Neural cell (in vitro differentiated cells): ENCODE data around the gene MDH2. TPM values are rescaled to one million over a fixed set of nuclear protein-coding genes. Genes with fewer than 3 reads are reported as not detected.

ENCODE experiments used
- H2AFZ ChIP-seq: fragments of 200-600, 300-800 bp; sonication (generic), shearing (Covaris generic); 2 replicates; pipeline ENCODE4 v1.6.0; 2014; ENCODE audit warnings: low read depth, mild to moderate bottlenecking, antibody characterized with exemption, low read length, moderate library complexity
- H3F3A ChIP-seq: fragments of 200-600 bp; shearing (Covaris generic); 2 replicates; pipeline ENCODE4 v1.6.1; 2016; ENCODE audit warnings: mild to moderate bottlenecking, moderate library complexity, mixed read lengths, antibody characterized with exemption, low read length; ENCODE audit not compliant: insufficient read depth, poor library complexity, severe bottlenecking
- H3K27ac ChIP-seq: fragments of 200-600, 300-800 bp; sonication (generic), shearing (Covaris generic); 2 replicates; pipeline ENCODE4 v1.5.1; 2014; ENCODE audit warnings: mild to moderate bottlenecking, low read length, moderate library complexity
- H3K27me3 ChIP-seq: fragments of 300-800, 200-600 bp; sonication (generic), shearing (Covaris generic); 2 replicates; pipeline ENCODE4 v1.6.0; 2014; ENCODE audit warnings: mild to moderate bottlenecking, low read depth, low read length, moderate library complexity; ENCODE audit not compliant: insufficient read depth
- H3K36me3 ChIP-seq: fragments of 300-800, 200-600 bp; sonication (generic), shearing (Covaris generic); 2 replicates; pipeline ENCODE4 v1.5.1; 2014; ENCODE audit warnings: mild to moderate bottlenecking, antibody characterized with exemption, low read length, moderate library complexity; ENCODE audit not compliant: insufficient read depth
- H3K4me2 ChIP-seq: fragments of 300-800, 200-600 bp; sonication (generic), shearing (Covaris generic); 2 replicates; pipeline ENCODE4 v1.6.0; 2014; ENCODE audit warnings: mild to moderate bottlenecking, low read length
- H3K4me3 ChIP-seq: fragments of 300-800, 200-600 bp; sonication (generic), shearing (Covaris generic); 2 replicates; pipeline ENCODE4 v1.5.1; 2014; ENCODE audit warnings: mild to moderate bottlenecking, low read length, moderate library complexity
- H3K79me2 ChIP-seq: fragments of 200-600 bp; shearing (Covaris generic); replicated peaks from 2 replicates; pipeline ENCODE4 v1.6.0; 2014; ENCODE audit warnings: mild to moderate bottlenecking, low read length, moderate library complexity; ENCODE audit not compliant: insufficient read depth
- H3K9ac ChIP-seq: fragments of 300-800, 200-600 bp; sonication (generic), shearing (Covaris generic); 2 replicates; pipeline ENCODE4 v1.6.1; 2016; ENCODE audit warnings: mild to moderate bottlenecking, low read length, mixed read lengths
- H3K9me2 ChIP-seq: fragments of 200-600 bp; shearing (Covaris generic); 2 replicates; pipeline ENCODE4 v1.6.1; 2016; ENCODE audit warnings: mild to moderate bottlenecking, low read length, mixed read lengths; ENCODE audit not compliant: insufficient read depth
- H3K9me3 ChIP-seq: fragments of 200-600, 300-800 bp; sonication (generic), shearing (Covaris generic); 2 replicates; pipeline ENCODE4 v1.6.1; 2016; ENCODE audit warnings: mild to moderate bottlenecking, mixed run types, low read length, moderate library complexity, mixed read lengths
- H4K20me1 ChIP-seq: fragments of 200-600 bp; shearing (Covaris generic); 2 replicates; pipeline ENCODE4 v1.6.1; 2016; ENCODE audit warnings: mild to moderate bottlenecking, mixed run types; ENCODE audit not compliant: insufficient read depth
- EP300 ChIP-seq: fragments of 450-650 bp; conservative IDR thresholded peaks from 2 replicates; pipeline ENCODE4 v1.6.1; 2014; ENCODE audit warnings: antibody characterized with exemption, mild to moderate bottlenecking, moderate library complexity; ENCODE audit not compliant: poor library complexity, severe bottlenecking
- EZH2 ChIP-seq: fragments of 200-600, 300-800 bp; shearing (Covaris generic), sonication (generic); IDR thresholded peaks from 2 replicates; pipeline ENCODE4 v1.6.1; 2014; ENCODE audit warnings: antibody characterized with exemption, low read length, borderline replicate concordance, mild to moderate bottlenecking; ENCODE audit not compliant: insufficient read depth, poor library complexity, severe bottlenecking
- MXI1 ChIP-seq: fragments of 450-650 bp; conservative IDR thresholded peaks from 2 replicates; pipeline ENCODE4 v1.6.1; 2014; ENCODE audit warnings: antibody characterized with exemption, mild to moderate bottlenecking; ENCODE audit not compliant: poor library complexity, severe bottlenecking
- POLR2AphosphoS5 ChIP-seq: IDR thresholded peaks from 2 replicates; pipeline ENCODE4 v1.6.1; 2012
- RAD21 ChIP-seq: fragments of 450-650 bp; conservative IDR thresholded peaks from 2 replicates; pipeline ENCODE4 v1.6.1; 2014; ENCODE audit warnings: antibody characterized with exemption, mild to moderate bottlenecking, moderate library complexity
- SMC3 ChIP-seq: fragments of 450-650 bp; conservative IDR thresholded peaks from 2 replicates; pipeline ENCODE4 v1.6.1; 2014; ENCODE audit warnings: antibody characterized with exemption, mild to moderate bottlenecking, moderate library complexity; ENCODE audit not compliant: poor library complexity
- TAF1 ChIP-seq: IDR thresholded peaks from 2 replicates; pipeline ENCODE4 v1.6.1; 2012; ENCODE audit warnings: low read depth
- polyA plus RNA-seq: library from polyadenylated mRNA; depleted of rRNA; stranded (reverse); fragments of >200 nt; gene quantifications from 2 replicates; pipeline ENCODE4 v1.2.3, GENCODE V29; 2014
- TF ChIP-seq, protein P1 (sequence below): IDR thresholded peaks from 2 replicates; pipeline ENCODE4 v1.6.1; 2012; ENCODE audit warnings: borderline replicate concordance
- TF ChIP-seq, protein P2 (sequence below): fragments of 450-650 bp; IDR thresholded peaks from 2 replicates; pipeline ENCODE4 v1.5.1; 2014; ENCODE audit warnings: antibody characterized with exemption, mild to moderate bottlenecking, moderate library complexity; ENCODE audit not compliant: poor library complexity, severe bottlenecking

Gene MDH2
- polyA plus RNA-seq, 1 donor from 2014 or later: 60.5 TPM

DNA sequence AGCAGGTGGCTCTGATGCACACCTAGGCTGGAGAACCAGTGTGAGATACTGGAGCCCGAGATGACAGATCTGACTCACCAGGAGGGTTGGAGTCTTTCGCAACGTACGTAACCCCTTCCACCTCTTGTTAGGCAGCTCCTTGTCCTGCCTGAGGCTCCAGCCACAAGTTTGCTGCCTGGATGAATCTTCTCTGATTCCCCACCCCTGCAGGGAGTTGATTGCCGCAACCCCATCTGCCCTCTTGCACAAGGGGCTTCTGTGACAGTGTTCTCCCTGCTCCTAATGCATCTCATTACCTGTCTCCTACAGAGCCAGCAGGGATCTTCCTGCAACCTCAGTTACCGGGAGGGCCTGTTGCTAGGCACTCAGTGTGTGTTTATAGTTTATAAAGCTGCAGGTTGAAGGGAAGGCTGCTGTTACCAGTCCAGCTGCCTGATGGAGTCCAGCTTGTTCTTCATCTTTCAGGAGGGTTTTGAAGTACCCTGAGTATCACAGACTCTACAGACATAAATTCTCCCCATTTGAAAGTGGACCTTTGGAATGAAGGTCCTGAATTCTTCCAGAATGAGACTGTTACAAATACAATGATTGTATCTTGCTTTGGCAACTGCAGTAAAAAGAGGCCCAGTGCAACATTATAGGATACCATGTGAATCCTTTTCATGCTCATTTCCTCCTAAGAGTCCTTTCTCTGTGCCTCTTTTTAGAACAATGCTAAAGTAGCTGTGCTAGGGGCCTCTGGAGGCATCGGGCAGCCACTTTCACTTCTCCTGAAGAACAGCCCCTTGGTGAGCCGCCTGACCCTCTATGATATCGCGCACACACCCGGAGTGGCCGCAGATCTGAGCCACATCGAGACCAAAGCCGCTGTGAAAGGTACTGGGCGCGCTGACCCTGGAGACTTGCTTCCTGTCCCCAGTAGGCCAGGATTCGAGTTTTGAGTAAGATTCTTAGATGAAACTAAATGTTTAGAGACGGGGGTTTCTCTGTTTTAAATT lies 6.5 kb downstream of the MDH2 start:
- Histone ChIP-seq H3K9ac (peak overlapping the region; percentile 39), H2AFZ (no peak overlapping the region), H3K9me2 (no peaks in the 10 kb centered on the region), H3K27ac (peak overlapping the region; percentile 77), H4K20me1 (no peaks in the 10 kb centered on the region), H3K79me2 (peaks cover 12% of the 10 kb centered on the region), H3K9me3 (no peaks in the 10 kb centered on the region), H3K4me3 (peak overlapping the region; percentile 50), H3K36me3 (no peaks in the 10 kb centered on the region), H3K27me3 (no peaks in the 10 kb centered on the region), H3K4me2 (peak overlapping the region; percentile 27), H3F3A (no peaks in the 10 kb centered on the region)
- no peak for TF ChIP-seq SMC3
- peak; percentile 15 for TF ChIP-seq RAD21
- peak; percentile 41 for TF ChIP-seq POLR2AphosphoS5
- peak; percentile 30 for TF ChIP-seq EP300
- TF ChIP-seq EZH2: no peak
- TF ChIP-seq MXI1: peak; percentile 34
- TF ChIP-seq, protein P1, sequence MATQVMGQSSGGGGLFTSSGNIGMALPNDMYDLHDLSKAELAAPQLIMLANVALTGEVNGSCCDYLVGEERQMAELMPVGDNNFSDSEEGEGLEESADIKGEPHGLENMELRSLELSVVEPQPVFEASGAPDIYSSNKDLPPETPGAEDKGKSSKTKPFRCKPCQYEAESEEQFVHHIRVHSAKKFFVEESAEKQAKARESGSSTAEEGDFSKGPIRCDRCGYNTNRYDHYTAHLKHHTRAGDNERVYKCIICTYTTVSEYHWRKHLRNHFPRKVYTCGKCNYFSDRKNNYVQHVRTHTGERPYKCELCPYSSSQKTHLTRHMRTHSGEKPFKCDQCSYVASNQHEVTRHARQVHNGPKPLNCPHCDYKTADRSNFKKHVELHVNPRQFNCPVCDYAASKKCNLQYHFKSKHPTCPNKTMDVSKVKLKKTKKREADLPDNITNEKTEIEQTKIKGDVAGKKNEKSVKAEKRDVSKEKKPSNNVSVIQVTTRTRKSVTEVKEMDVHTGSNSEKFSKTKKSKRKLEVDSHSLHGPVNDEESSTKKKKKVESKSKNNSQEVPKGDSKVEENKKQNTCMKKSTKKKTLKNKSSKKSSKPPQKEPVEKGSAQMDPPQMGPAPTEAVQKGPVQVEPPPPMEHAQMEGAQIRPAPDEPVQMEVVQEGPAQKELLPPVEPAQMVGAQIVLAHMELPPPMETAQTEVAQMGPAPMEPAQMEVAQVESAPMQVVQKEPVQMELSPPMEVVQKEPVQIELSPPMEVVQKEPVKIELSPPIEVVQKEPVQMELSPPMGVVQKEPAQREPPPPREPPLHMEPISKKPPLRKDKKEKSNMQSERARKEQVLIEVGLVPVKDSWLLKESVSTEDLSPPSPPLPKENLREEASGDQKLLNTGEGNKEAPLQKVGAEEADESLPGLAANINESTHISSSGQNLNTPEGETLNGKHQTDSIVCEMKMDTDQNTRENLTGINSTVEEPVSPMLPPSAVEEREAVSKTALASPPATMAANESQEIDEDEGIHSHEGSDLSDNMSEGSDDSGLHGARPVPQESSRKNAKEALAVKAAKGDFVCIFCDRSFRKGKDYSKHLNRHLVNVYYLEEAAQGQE: no peak

DNA sequence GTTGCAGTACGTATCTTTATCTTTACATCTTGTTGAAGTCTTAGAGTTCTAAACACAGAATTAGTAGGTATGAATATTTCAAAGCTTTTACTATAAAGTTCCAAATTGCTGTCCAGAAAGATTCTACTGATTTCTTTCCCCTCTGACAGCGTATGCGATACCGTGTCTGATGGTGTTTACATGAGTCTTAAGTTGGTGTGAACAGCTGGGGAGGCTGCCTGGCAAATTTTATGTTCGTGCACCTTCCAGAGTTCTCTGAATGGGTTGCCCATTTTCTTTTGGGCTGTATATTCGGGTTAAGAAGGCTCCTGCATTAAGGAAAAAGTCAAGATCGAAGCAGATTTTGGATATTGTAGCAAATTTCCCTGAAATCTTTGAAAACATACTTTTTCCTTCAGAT lies 8.3 kb downstream of the MDH2 start:
- Histone ChIP-seq H2AFZ (no peak overlapping the region), H4K20me1 (no peaks in the 10 kb centered on the region), H3K36me3 (no peaks in the 10 kb centered on the region), H3F3A (no peaks in the 10 kb centered on the region), H3K27me3 (no peaks in the 10 kb centered on the region), H3K9me2 (no peaks in the 10 kb centered on the region), H3K4me3 (no peak overlapping the region), H3K79me2 (no peaks in the 10 kb centered on the region), H3K4me2 (no peak overlapping the region), H3K9ac (no peak overlapping the region), H3K27ac (no peak overlapping the region), H3K9me3 (no peaks in the 10 kb centered on the region)
- TF ChIP-seq, protein P2, sequence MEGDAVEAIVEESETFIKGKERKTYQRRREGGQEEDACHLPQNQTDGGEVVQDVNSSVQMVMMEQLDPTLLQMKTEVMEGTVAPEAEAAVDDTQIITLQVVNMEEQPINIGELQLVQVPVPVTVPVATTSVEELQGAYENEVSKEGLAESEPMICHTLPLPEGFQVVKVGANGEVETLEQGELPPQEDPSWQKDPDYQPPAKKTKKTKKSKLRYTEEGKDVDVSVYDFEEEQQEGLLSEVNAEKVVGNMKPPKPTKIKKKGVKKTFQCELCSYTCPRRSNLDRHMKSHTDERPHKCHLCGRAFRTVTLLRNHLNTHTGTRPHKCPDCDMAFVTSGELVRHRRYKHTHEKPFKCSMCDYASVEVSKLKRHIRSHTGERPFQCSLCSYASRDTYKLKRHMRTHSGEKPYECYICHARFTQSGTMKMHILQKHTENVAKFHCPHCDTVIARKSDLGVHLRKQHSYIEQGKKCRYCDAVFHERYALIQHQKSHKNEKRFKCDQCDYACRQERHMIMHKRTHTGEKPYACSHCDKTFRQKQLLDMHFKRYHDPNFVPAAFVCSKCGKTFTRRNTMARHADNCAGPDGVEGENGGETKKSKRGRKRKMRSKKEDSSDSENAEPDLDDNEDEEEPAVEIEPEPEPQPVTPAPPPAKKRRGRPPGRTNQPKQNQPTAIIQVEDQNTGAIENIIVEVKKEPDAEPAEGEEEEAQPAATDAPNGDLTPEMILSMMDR: no peak
- no peak for TF ChIP-seq EZH2
- no peak for TF ChIP-seq MXI1
- TF ChIP-seq SMC3: no peak
- TF ChIP-seq, protein P1: no peak
- no peak for TF ChIP-seq POLR2AphosphoS5
- no peak for TF ChIP-seq RAD21
- TF ChIP-seq EP300: no peak
- no peak for TF ChIP-seq TAF1
